NB4 (cell line): ENCODE measurements around the gene PKM.

Experiments
- DNase-seq: peaks from one replicate; pipeline ENCODE4 v3.0.0; 2010; ENCODE audit warnings: low read depth
- H3K4me3 ChIP-seq: one replicate; pipeline ENCODE4 v1.5.1; 2011; ENCODE audit warnings: mild to moderate bottlenecking, low read depth, low read length, moderate library complexity
- MYC ChIP-seq: IDR thresholded peaks from 2 replicates; pipeline ENCODE4 v1.6.1; 2011; ENCODE audit warnings: low read depth, low read length
- POLR2A ChIP-seq: IDR thresholded peaks from 2 replicates; pipeline ENCODE4 v1.6.1; 2011; ENCODE audit warnings: mild to moderate bottlenecking; ENCODE audit not compliant: insufficient read length; ENCODE audit errors: extremely low read depth
- TF ChIP-seq, protein P1 (sequence below): IDR thresholded peaks from one replicate; pipeline ENCODE4 v1.5.1; 2012; ENCODE audit warnings: low read depth, low read length
- TF ChIP-seq, protein P2 (sequence below): IDR thresholded peaks from 2 replicates; pipeline ENCODE4 v1.6.1; 2011; ENCODE audit warnings: low read depth, low read length

The PKM gene

DNA sequence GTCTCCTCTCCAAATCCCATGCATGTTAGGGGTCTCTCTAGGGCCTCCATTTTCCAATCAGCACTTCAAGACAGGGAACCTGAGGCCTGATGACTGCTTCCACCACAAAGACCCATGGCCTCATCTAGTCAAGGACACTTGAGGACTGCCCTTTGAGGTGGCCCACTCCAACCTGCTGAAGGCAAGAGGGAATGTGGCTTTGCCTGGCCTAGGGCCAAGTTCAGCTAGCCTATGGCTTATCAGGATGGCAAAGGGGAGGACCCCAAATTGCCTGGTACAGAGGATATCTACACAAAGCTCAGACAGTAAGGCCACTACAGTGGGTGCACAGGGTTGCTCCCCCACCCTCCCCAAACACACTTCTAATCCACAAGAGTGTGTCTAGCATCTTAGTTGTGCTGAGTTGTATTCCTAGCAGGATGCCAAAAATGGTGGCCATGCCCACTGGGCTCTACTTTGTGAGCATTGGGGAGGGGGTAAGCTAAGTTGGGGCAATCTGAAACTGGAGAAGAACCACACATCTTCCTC is 23.4 kb downstream of the PKM start:
- DNase-seq: no peak

DNA sequence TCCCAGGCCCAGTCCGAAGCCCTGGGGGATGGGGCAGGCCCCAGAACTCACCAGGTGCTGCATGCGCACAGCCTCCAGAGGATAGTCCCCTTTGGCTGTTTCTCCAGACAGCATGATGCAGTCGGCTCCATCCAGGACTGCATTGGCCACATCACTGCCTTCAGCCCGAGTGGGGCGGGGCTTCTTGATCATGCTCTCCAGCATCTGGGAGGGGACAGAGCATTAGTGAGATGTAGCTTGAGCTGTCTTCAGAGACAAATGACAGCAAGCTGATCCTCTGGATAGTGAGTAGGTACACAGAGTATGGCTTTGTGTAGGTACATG is 24.4 kb downstream of the PKM start:
- DNase-seq: no peak

More for the DNA sequence above, 23.4 kb downstream of the PKM start:
- H3K4me3 ChIP-seq: no peak overlapping the region
- TF ChIP-seq, protein P1, sequence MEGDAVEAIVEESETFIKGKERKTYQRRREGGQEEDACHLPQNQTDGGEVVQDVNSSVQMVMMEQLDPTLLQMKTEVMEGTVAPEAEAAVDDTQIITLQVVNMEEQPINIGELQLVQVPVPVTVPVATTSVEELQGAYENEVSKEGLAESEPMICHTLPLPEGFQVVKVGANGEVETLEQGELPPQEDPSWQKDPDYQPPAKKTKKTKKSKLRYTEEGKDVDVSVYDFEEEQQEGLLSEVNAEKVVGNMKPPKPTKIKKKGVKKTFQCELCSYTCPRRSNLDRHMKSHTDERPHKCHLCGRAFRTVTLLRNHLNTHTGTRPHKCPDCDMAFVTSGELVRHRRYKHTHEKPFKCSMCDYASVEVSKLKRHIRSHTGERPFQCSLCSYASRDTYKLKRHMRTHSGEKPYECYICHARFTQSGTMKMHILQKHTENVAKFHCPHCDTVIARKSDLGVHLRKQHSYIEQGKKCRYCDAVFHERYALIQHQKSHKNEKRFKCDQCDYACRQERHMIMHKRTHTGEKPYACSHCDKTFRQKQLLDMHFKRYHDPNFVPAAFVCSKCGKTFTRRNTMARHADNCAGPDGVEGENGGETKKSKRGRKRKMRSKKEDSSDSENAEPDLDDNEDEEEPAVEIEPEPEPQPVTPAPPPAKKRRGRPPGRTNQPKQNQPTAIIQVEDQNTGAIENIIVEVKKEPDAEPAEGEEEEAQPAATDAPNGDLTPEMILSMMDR: no peak
- no peak for TF ChIP-seq MYC
- TF ChIP-seq, protein P2, sequence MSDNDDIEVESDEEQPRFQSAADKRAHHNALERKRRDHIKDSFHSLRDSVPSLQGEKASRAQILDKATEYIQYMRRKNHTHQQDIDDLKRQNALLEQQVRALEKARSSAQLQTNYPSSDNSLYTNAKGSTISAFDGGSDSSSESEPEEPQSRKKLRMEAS: no peak
- TF ChIP-seq POLR2A: no peak

DNA sequence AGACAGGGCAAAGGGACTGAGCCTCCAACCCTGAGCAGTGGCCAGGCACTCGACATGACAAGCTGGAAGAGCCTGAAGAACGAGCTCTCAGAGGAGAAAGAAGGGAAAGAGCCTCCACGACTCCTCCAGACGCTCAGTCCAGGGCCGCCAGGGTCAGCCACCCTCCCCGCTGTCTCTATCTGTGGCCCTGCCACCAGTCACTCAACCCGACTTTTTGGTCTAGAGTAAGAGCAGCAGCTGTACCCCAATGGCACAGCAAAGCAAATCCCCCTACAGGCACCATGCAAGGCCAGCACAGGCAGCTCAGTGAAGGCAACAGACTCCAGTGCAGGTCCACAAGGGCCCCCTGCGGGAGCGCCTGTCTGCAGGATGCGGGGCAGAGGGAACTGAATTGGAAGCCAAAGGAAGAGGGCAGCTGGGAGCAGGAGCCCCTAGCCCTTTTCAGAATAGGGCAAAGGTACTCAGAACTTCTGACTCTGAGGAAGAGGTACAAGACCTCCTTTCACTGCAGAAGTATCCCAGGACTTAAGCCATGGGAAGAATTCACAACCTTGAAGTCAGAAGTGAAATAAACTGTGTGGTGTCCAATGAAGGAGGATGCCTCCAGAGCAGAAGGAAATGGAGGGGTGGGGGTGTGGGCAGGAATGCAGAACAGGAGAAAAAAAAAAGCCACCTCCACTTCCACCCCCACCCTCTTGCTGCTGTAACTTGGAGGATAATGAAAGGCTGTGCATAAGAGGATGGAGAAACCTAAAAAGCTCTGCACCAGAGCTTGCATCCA is 24.9 kb downstream of the PKM start:
- DNase-seq: no peak
- no peak overlapping the region for H3K4me3 ChIP-seq
- TF ChIP-seq MYC (no peak), POLR2A (no peak)
- TF ChIP-seq, protein P2: no peak
- TF ChIP-seq, protein P1: no peak

More for the DNA sequence above, 24.4 kb downstream of the PKM start:
- TF ChIP-seq MYC: no peak
- no peak for TF ChIP-seq POLR2A
- TF ChIP-seq, protein P1: no peak
- TF ChIP-seq, protein P2: no peak
- H3K4me3 ChIP-seq: no peak overlapping the region

DNA sequence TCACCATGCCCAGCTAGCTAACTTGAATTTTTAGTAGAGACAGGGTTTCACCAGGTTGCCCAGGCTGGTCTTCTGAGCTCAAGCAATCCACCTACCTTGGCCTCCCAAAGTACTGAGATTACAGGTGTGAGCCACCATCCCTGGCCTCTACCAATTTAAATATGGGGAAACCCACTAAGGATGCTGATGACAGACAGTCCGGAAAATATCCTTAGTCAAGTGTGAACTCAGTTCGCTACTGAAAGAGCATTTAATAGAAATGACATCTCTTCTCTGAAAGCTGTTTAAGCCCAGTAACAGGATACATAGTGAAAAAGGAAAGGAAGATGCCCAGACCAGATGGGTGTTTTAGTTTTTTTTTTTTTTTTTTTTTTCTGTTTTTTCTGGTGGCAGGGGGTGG is 25.7 kb downstream of the PKM start:
- TF ChIP-seq POLR2A (no peak), MYC (no peak)
- TF ChIP-seq, protein P1: no peak
- TF ChIP-seq, protein P2: no peak
- H3K4me3 ChIP-seq: no peak overlapping the region
- no peak for DNase-seq

DNA sequence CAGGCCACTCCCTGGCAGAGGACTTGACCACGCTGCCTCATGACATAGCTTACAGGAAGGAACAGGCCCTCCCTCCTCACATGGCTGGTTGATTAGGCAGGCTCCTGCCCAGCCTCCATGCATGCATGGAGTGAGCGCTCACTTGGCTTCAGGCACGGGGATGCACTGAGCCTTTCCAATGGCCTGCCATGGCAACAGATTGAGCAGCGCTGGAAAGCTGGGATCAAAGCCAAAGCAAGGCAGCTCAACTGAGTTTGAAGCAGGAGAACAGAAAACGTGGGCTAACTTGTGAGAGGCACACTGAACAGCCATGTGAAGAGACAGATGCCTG is 27.5 kb downstream of the PKM start:
- H3K4me3 ChIP-seq: no peak overlapping the region
- DNase-seq: no peak
- TF ChIP-seq MYC (no peak), POLR2A (no peak)
- TF ChIP-seq, protein P2: no peak
- TF ChIP-seq, protein P1: no peak
